ENCODE data around the gene TMCC1.
A peak's percentile ranks its signal among the peaks of the same experiment; 100 is the strongest.

TMCC1 gene

DNA sequence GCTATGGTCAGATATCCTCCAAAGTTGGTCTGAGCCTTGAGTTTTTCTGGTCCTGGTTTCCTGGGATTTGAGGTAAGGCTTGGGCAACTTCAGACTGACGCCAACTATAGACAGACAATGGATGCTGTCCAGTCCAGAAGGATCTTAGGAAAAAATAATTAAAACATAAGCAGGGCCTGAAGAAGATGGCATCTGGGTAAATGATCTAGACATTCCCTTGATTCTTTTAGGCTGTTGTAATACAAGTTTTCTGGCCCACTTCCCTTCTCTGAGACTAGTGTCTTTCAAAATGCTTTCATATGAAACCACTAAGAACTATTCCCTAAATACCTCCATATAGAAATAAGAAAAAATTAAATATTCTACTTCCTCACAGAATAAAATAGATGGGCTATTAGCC lies 239.4 kb downstream of the TMCC1 start:
- DNase-seq (ENCODE audit: extremely low read depth, low read depth): no peak
- no peak for TF ChIP-seq CTCF (IDR thresholded peaks at IDR 0.05; ENCODE audit: low read depth, low read length, missing control alignments)
- no peak overlapping the region for H3K4me3 ChIP-seq (replicated peaks; ENCODE audit: low read depth, low read length)

GRCh38 chr3:129653019-129653418 lies 240.5 kb downstream of the TMCC1 start:
- H3K4me3 ChIP-seq (replicated peaks; ENCODE audit: low read depth, low read length): no peak overlapping the region
- no peak for DNase-seq (ENCODE audit: extremely low read depth, low read depth)
- TF ChIP-seq CTCF (IDR thresholded peaks at IDR 0.05; ENCODE audit: low read depth, low read length, missing control alignments): no peak

GRCh38 chr3:129651435-129652202 lies 241.9 kb downstream of the TMCC1 start:
- TF ChIP-seq CTCF (IDR thresholded peaks at IDR 0.05; ENCODE audit: low read depth, low read length, missing control alignments): no peak
- H3K4me3 ChIP-seq (replicated peaks; ENCODE audit: low read depth, low read length): no peak overlapping the region
- peak; percentile 73 for DNase-seq (ENCODE audit: extremely low read depth, low read depth)

- H3K4me3 ChIP-seq (replicated peaks; ENCODE audit: low read depth, low read length): no peak overlapping the region
- peak; percentile 58 for DNase-seq (ENCODE audit: extremely low read depth, low read depth)
- peak; percentile 72 for TF ChIP-seq CTCF (IDR thresholded peaks at IDR 0.05; ENCODE audit: low read depth, low read length, missing control alignments)
Observed at GRCh38 chr3:129650256-129650872, 243.1 kb downstream of the TMCC1 start.

GRCh38 chr3:129648391-129648790 lies 245.1 kb downstream of the TMCC1 start:
- H3K4me3 ChIP-seq (replicated peaks; ENCODE audit: low read depth, low read length): no peak overlapping the region
- no peak for TF ChIP-seq CTCF (IDR thresholded peaks at IDR 0.05; ENCODE audit: low read depth, low read length, missing control alignments)
- no peak for DNase-seq (ENCODE audit: extremely low read depth, low read depth)

DNA sequence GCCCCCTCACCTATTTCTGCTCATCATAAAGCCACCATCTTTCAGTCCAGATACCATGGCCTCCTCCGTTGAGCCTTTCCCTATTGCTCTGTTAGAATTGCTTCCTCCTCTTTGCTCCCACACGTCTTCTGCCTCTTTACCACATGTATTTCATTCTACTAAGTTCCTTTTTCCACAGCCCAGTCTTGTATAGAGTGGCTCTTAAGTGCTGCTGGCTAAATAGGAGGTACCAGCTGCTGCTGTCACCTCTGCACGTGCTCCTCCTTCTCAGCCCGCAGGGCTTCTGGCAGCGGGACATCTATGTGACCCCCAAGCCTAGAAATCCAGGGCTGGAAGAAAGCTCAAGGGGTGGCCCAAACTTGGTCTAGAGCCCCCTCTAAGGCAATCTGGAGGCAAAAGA lies 248.2 kb downstream of the TMCC1 start:
- H3K4me3 ChIP-seq (replicated peaks; ENCODE audit: low read depth, low read length): no peak overlapping the region
- no peak for DNase-seq (ENCODE audit: extremely low read depth, low read depth)
- no peak for TF ChIP-seq CTCF (IDR thresholded peaks at IDR 0.05; ENCODE audit: low read depth, low read length, missing control alignments)
